Cerebellar cortex (tissue), 1 donor: Measurements from ENCODE around the gene ING4.

Source experiments
- DNase-seq: peaks from one replicate; pipeline ENCODE4 v3.0.0-alpha.2; 2015; ENCODE audit warnings: low spot score

Gene ING4

DNA sequence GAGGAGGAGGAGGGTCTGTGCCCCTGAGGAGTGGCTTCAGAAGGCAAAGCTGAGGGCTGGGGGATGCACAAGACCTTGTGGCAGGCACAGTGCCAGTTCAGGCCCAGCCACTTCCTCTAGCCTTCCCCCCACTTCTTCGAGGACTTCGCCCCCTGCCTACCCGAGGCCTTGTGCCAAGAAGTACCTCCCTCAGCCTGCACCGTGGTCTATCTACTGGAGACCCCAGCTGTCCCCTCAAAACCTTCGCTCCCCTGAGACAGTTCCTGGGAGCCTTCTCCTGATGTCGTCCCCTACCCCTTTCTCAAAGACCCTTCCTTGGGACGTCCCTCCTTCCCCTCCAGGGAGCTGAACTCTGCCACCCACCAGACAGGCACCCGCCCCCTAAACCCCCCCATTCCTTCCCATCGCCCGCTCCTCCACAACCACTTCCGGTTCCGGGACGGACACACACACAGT, 25.7 kb upstream of the ING4 start:
- no peak for DNase-seq

- DNase-seq: no peak
These were observed 22.9 kb upstream of the ING4 start for GRCh38 chr12:6685814-6686213.

DNA sequence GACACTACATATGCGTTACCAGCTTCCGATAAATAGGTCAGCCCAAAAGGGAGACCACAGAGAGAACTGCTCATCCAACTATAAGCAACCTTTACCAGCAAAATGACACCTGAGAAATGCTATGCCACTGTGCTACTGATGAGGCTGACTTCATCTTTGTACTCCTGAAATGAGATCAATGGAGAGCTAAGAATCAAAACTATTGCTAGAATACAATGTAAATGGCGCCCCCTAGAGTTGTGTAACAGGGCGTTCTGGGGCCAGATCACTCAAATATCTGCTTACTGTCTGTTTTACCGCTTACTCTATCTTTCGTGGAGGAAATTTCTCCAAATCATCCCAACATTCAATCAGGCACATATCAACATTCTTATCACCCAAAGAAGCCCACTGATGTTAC, 21.7 kb upstream of the ING4 start:
- DNase-seq: peak; percentile 72

- no peak for DNase-seq
These were observed 14.0 kb upstream of the ING4 start for GRCh38 chr12:6676962-6677361.

GRCh38 chr12:6672143-6672542, 9.2 kb upstream of the ING4 start:
- no peak for DNase-seq

GRCh38 chr12:6667559-6668210, 4.8 kb upstream of the ING4 start:
- peak; percentile 43 for DNase-seq

DNA sequence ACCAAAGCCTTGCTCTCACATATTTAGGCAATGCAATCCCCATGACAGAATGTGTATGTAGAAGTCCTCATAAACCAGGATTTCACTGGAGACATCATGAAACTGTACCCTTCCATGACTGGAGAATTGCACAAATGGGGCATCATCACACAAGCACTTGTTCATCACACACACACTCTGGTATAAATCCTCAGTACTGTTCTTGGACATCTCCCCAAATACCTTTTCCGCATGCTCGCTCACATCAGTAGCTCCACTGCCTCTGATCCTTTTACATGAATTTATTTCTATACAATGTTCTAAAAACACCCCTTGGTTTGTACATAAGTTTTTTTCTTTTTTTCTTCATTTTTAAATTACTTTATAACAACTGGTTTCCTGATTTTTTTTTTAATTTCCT, 3.3 kb upstream of the ING4 start:
- no peak for DNase-seq

GRCh38 chr12:6664902-6665301, 2.0 kb upstream of the ING4 start:
- no peak for DNase-seq

GRCh38 chr12:6662602-6662905, 365 bp downstream of the ING4 start:
- DNase-seq: no peak

DNA sequence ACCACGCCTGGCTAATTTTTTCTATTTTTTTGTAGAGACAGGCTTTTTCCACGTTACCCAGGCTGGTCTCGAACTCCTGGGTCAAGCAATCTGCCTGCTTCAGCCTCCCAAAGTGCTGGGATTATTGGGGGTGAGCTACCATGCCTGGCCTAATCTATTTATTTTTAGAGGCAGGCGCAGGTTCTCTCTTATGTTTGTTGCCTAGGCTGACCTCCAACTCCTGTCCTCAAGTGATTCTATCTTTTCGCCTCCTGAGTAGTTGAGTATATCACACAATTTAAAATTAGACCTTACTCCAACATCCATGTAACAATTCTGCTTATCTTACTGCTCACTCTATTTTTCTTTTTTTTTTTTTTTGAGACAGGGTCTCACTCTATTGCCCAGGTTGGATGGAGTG, 8.9 kb downstream of the ING4 start:
- no peak for DNase-seq

GRCh38 chr12:6653342-6653741, 9.6 kb downstream of the ING4 start:
- no peak for DNase-seq

- DNase-seq: no peak
These were observed 10.5 kb downstream of the ING4 start for GRCh38 chr12:6652391-6652790.

- DNase-seq: no peak
These were observed 12.1 kb downstream of the ING4 start for GRCh38 chr12:6650832-6651231.

- peak; percentile 86 for DNase-seq
These were observed 15.8 kb downstream of the ING4 start, which contains the start of gene ACRBP for GRCh38 chr12:6647083-6647604. Gene ACRBP, minus strand, starts transcription at chr12:6647432. Its CDS starts 66 bp downstream, at chr12:6647366.

- peak; percentile 50 for DNase-seq
These were observed 16.4 kb downstream of the ING4 start for GRCh38 chr12:6646276-6647082.

DNA sequence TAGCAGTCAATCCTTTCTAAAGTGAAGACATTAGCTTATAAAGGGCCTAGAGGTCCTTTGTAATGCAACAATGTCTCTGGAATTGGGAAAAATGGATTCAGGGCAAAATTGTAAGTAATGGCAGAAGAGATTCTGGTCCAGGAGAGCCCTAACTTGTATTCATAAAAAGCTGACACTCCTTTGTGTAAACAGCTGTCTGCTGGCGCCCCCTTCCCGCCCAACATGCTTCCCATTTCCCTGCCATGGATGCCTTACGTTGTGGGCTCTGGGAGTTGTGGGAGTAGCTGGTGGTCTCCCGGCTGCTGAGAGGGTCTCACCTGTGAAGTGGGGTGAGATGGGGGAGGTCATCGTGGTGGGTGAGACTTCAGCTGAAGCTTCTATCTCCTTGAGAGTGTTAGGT, 18.0 kb downstream of the ING4 start:
- DNase-seq: no peak

DNA sequence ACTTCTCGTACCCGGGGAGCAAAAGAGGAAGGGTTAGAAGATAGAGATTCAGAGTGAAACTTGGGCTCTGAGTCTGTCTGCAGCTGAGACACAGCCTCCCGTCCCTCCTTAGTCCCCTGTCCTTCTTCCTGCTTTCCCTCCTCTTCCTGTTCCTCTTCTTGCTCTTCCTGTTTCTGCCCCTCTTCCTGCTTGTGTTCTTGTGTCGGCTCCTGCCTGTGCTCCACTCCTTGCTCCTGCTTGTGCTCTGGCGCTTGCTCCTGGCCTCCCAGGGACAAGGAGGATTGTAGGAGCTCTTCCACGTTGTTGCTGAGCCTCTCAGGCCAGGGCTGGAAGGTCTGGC, 18.7 kb downstream of the ING4 start:
- DNase-seq: no peak

DNA sequence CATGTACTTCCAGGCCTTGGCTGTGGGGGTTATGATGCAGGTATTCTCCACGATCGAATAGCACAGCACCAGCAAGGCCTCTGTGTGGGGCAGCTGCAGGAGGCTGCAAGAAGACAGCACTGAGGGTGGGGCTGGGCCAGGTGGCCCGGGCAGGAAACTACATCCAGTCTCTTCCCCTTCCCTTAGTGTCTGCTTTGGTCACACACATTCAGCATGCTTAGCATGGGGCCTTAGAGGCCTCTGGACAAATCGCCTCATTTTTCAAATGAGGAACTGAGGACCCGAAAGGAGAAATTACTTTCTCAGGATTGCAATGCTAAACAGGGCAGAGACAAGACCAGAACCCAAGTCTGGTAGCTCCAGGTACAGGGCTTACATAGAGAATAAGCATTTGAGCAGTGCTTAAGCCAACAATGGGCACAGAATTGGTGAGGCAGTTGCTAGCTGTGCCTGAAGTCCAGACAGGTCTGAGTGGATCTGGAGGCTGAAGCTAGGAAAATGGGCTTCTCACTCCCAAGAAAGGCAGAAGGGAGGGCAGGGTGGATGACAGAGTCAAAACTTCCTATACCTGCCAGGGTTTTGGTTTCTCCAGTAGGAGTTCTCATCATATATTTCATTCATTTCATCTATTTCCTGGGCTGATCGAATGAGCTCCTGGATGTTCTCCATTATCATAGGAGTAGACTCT, 19.2 kb downstream of the ING4 start:
- no peak for DNase-seq

DNA sequence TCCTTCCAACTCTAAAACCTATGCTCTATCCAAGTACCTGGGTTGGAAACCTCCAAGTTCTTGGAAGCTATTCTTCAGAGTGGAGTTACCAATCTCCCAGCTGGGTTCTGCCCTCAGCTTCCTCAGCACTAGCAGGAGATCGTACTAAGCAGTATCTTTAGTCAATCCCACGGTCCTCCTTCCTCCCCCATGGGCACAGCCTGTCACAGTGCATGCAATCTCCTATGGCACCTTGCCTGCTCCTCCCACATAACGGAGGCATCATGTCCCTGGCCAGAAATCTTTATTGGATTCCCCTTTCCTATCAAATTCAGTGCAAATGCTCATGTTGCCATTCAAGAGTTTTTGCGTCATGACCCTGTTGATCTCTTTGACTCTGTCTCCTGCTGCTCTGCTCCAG, 21.8 kb downstream of the ING4 start:
- no peak for DNase-seq

DNA sequence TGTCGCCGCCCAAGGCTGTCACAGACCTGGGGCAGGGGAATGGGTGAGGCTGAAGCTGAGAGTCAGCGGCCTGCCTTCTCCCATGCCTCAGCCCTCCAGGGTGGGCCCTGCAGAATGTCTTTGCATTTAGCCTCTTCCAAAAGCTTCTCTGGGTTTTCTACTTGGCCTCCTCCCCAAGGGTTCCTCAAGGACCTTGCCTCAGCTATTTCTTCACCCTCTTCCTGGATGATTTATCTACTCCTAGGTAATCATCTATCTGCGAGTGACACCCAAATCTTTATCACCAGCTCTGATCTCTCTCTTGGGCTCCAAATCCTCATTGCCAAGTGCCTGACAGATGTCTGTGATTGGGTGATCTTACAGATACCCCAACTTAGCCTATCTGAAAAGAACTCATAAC, 22.4 kb downstream of the ING4 start:
- DNase-seq: no peak

DNA sequence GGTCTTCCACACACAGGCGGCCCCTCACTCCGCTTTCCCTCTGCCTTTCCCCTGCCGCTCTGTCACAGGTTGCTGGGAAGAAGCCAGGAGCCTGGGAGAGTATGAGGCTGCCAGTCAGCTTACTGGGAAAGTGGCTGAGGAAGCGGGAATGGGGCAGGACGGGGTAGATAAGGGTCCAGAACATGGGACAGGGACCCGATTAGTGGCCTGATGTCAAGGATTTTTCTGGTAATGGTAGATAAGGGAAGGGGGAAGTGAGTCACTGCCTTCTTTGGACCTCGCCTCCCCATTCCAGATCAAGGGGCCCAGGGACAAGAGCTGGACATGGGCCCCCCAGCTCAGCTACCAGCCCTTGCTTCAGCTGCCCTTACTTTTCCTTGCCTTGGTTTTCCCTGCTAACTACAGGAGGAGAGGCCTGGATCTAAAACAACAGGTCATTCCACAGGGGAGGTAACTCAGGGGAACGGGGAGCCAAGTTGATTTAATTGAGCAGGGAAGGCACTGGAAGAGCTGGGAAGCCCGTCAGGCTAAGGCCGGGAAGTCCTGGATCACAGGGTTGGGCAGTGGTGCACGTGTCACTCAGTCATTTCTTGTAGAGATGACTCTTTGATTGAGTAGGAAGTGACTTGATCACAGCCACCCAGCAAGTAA, 23.6 kb downstream of the ING4 start:
- no peak for DNase-seq

GRCh38 chr12:6638305-6638704, 24.6 kb downstream of the ING4 start:
- DNase-seq: no peak
